HG03354 (cell line): ENCODE data around the gene TSBP1.
"Not testable (repeated sequence)": the region's sequence is repeated elsewhere in the genome, so short reads cannot be mapped to it uniquely, and the experiment has no call there.

Source experiments
- ATAC-seq: cut with Tn5 transposase; IDR thresholded peaks from one replicate; pipeline ENCODE4 v1.9.1; 2021; ENCODE audit warnings: mild to moderate bottlenecking; ENCODE audit not compliant: unreplicated experiment, poor library complexity, severe bottlenecking

TSBP1 gene

GRCh38 chr6:32379545-32379944 lies 7.8 kb upstream of the TSBP1 start:
- no peak for ATAC-seq

DNA sequence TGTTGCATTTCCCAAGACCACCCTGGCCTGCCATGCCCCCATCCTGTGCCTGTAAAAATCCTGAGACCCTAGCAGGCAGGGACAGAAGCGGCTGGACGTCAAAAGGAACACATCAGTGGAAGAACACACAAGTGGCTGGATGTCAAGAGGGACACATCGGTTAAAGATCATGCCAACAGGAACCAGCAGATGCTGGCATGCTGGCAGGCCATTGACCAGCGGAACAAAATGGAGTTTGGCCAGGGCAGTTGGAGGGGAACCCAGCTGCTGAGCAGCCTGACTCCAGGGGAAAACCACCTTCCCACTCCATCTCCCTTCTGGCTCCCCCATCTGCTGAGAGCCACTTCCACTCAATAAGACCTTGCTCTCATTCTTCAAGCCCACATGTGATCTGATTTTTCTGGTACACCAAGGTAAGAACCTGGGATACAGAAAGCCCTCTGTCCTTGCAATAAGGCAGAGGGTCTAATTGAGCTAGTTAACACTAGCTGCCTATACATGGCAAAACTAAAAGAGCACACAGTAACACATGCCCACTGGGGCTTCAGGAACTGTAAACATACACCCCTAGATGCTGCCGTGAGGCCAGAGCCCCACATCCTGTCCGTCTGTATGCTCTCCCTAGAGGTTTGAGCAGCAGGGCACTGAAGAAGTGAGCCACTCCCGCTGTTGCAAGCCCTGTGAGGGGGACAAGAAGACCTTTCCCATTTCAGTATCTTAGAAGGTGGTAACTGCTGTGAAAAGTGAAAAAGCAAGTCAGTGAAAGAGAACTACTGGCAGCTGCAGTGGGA lies 4.2 kb upstream of the TSBP1 start:
- ATAC-seq = no peak

- ATAC-seq = no peak
These were observed 474 bp downstream of the TSBP1 start for GRCh38 chr6:32371229-32371628.

GRCh38 chr6:32370505-32370904 lies 1.2 kb downstream of the TSBP1 start:
- no peak for ATAC-seq

DNA sequence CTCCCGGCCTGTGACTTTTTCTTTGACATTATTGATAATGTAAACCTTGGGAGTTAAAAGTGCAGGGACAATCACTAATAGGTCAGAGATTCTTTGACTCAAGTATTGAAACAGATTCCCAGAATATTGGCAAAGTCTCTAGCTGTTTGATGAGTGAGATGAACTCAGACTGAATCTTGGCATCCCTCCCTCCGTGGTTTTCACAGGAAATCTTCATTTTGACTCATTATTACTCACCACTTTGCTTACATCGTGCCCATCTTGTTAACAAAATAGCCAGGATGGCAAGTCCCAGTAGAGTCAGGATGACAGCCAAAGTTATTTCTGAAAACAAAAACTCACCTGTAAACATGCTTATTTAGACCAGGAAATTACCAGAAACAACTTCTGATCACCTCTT lies 2.0 kb downstream of the TSBP1 start:
- ATAC-seq = no peak

DNA sequence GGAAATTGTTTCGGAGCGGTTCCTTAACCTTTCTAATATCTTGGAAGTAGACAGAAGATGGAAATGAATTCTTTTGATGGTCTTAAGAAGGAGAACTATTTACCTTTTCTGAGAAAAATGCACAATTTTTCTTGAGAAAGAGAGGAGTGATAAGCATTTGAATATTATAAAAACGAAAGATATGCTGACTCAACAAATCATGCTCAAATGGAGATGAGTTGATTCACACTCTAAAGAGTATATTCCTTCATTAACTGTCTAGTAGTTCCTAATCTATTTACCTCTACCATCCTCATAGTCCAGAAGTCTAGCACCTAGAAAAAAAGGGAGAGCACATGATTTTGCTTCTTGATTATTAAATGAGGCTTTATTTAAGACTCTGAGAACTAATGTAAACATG lies 4.1 kb downstream of the TSBP1 start:
- no peak for ATAC-seq

DNA sequence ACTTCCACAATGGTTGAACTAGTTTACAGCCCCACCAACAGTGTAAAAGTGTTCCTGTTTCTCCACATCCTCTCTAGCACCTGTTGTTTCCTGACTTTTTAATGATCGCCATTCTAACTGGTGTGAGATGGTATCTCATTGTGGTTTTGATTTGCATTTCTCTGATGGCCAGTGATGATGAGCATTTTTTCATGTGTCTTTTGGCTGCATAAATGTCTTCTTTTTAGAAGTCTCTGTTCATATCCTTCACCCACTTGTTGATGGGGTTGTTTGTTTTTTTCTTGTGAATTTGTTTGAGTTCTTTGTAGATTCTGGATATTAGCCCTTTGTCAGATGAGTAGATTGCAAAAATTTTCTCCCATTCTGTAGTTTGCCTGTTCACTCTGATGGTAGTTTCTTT lies 12.5 kb downstream of the TSBP1 start:
- ATAC-seq = not testable (repeated sequence)

GRCh38 chr6:32358548-32358947 lies 13.2 kb downstream of the TSBP1 start:
- not testable (repeated sequence) for ATAC-seq

- no peak for ATAC-seq
These were observed 16.7 kb downstream of the TSBP1 start for GRCh38 chr6:32355018-32355417.

DNA sequence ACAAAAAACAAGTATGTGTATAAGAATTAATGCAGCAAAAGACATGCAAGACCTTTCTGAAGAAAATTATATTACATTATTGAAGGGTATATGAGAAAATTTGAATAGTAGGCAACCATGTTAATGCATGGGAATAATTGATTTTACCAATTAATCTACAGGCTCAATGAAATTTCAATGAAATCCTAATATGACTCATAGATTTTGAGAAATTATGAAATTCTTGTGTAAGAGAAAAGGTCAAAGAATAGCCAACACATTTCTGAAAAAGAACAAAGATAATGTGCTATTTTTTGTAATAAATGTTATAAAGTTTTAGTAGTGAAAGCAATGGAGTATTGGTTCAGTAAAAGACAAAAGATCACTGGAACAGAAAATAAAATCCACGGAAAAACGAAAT lies 18.4 kb downstream of the TSBP1 start:
- ATAC-seq = no peak

DNA sequence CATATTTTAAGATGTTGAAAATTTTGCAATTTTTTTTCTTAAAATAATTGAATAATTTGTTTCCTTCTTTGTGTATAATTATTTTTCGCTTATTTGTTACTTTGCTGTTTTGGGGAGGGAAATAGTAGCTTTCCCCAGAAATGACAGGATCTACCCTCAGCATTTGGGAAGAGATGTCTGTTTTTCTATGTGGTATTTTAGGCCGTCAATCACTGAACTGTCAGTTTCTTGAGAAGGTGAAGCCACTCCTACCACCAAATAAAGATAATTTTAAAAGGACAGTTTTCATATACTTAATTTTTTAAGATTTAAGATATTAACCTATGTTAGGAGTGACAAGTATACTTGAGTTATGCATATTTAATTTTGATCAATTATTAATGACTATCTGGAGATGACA lies 31.5 kb downstream of the TSBP1 start:
- ATAC-seq = no peak

- no peak for ATAC-seq
These were observed 34.4 kb downstream of the TSBP1 start for GRCh38 chr6:32337186-32337805.

- no peak for ATAC-seq
These were observed 39.3 kb downstream of the TSBP1 start for GRCh38 chr6:32332433-32332832.

GRCh38 chr6:32329141-32329540 lies 42.6 kb downstream of the TSBP1 start:
- no peak for ATAC-seq

DNA sequence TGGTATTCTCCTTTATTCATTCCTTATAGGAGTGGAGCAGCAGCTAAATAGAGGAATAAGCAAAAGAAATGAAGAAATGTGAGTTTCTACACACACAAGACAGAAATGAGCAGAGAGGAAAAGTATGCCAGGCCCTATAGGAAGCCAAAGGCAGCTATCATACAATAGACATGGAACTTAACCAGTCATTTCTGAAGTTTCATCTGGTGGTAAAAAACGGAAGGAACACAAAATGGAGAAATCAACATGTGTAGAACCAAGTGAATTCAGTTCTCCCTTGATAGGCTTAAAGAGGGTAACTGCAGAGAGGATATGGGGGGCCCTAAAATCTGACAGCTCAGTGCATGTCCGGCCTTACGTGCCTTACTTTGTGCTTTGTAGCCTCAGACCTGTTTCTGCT lies 44.6 kb downstream of the TSBP1 start:
- ATAC-seq = no peak

DNA sequence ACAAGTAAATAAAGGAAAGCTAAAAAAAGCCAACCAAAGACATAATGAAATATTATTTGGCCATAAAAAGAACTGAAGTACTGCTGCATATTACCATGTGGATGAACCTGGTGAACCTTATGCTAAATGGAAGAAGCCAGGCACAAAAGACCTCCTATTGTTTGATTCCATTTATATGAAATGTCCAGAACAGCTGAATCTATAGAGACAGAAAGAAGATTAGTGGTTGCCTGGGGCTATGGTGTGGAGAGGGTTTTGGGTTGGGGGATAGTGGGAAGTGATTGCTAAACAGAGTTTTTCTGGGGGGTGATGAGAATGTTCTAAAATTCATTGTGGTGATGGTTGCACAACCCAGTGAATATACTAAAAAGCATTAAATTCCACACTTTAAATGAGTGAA lies 53.2 kb downstream of the TSBP1 start:
- ATAC-seq = no peak

- no peak for ATAC-seq
These were observed 54.2 kb downstream of the TSBP1 start for GRCh38 chr6:32317541-32317940.

- ATAC-seq = no peak
These were observed 57.7 kb downstream of the TSBP1 start for GRCh38 chr6:32313964-32314363.

GRCh38 chr6:32298632-32299336 lies 72.9 kb downstream of the TSBP1 start:
- no peak for ATAC-seq

DNA sequence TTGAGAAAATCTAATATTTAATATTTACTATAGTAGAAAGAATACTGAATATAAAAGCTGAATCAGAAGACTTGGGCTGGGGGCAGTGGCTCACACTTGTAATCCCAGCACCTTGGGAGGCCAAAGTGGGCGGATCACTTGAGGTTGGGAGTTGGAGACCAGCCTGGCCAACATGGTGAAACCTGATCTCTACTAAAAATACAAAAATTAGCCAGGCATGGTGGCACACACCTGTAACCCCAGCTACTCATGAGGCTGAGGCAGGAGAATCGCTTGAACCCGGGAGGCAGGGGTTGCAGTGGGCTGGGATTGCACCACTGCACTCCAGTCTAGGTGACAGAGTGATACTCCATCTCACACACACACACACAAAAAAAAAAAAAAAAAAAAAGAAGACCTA lies 76.7 kb downstream of the TSBP1 start:
- not testable (repeated sequence) for ATAC-seq

GRCh38 chr6:32294566-32294965 lies 77.1 kb downstream of the TSBP1 start:
- ATAC-seq = no peak
